Loucy (cell line): ENCODE data around the gene CYP24A1.

ENCODE experiments used
- H2AFZ ChIP-seq: fragments of 200-600 bp; sonication (generic); 2 replicates; pipeline ENCODE4 v1.6.0; 2016; ENCODE audit warnings: antibody characterized with exemption, mild to moderate bottlenecking, low read length, moderate library complexity
- H3F3A ChIP-seq: fragments of 200-600 bp; 2 replicates; pipeline ENCODE4 v1.6.0; 2016; ENCODE audit warnings: antibody characterized with exemption, low read depth, mild to moderate bottlenecking
- H3K27me3 ChIP-seq: fragments of 200-600 bp; sonication (generic); 2 replicates; pipeline ENCODE4 v1.6.1; 2014; ENCODE audit warnings: low read length, mild to moderate bottlenecking; ENCODE audit not compliant: insufficient read depth, poor library complexity, severe bottlenecking
- H3K36me3 ChIP-seq: fragments of 200-600 bp; sonication (generic); 2 replicates; pipeline ENCODE4 v1.6.1; 2016; ENCODE audit warnings: low read length; ENCODE audit not compliant: insufficient read depth
- H3K4me1 ChIP-seq: fragments of 200-600 bp; sonication (generic); 2 replicates; pipeline ENCODE4 v1.5.1; 2014; ENCODE audit warnings: low read length, mild to moderate bottlenecking; ENCODE audit not compliant: insufficient read depth, poor library complexity, severe bottlenecking
- H3K4me2 ChIP-seq: fragments of 200-600 bp; sonication (generic); 2 replicates; pipeline ENCODE4 v1.6.0; 2014; ENCODE audit warnings: antibody characterized with exemption, low read length, low read depth, mild to moderate bottlenecking; ENCODE audit not compliant: poor library complexity, severe bottlenecking
- H3K4me3 ChIP-seq: fragments of 200-600 bp; sonication (generic); 2 replicates; pipeline ENCODE4 v1.5.1; 2014; ENCODE audit warnings: low read length, mild to moderate bottlenecking, mixed read lengths; ENCODE audit not compliant: poor library complexity, severe bottlenecking
- H3K79me2 ChIP-seq: fragments of 200-600 bp; sonication (generic); 2 replicates; pipeline ENCODE4 v1.6.1; 2014; ENCODE audit warnings: low read length; ENCODE audit not compliant: insufficient read depth
- H3K9ac ChIP-seq: fragments of 200-600 bp; sonication (generic); 2 replicates; pipeline ENCODE4 v1.6.0; 2014; ENCODE audit warnings: mild to moderate bottlenecking, low read depth, low read length, moderate library complexity; ENCODE audit not compliant: poor library complexity, severe bottlenecking
- H3K9me2 ChIP-seq: fragments of 200-600 bp; sonication (generic); replicated peaks from 2 replicates; pipeline ENCODE4 v1.6.1; 2016; ENCODE audit warnings: low read depth, low read length, mixed read lengths
- H3K9me3 ChIP-seq: fragments of 200-600 bp; sonication (generic); 2 replicates; pipeline ENCODE4 v1.6.1; 2014; ENCODE audit warnings: mild to moderate bottlenecking, antibody characterized with exemption, low read length, low read depth; ENCODE audit not compliant: insufficient read depth
- H4K20me1 ChIP-seq: fragments of 200-600 bp; sonication (generic); 2 replicates; pipeline ENCODE4 v1.6.0; 2014; ENCODE audit warnings: antibody characterized with exemption, low read length, mild to moderate bottlenecking; ENCODE audit not compliant: insufficient read depth, poor library complexity, severe bottlenecking
- EZH2phosphoT487 ChIP-seq: fragments of 200-600 bp; IDR thresholded peaks from 2 replicates; pipeline ENCODE4 v1.6.1; 2018; ENCODE audit warnings: antibody characterized with exemption, mild to moderate bottlenecking, moderate library complexity, borderline replicate concordance
- TF ChIP-seq, protein P1 (sequence below): fragments of 200-600 bp; sonication (generic); conservative IDR thresholded peaks from 2 replicates; pipeline ENCODE4 v1.5.1; 2014; ENCODE audit warnings: mild to moderate bottlenecking, antibody characterized with exemption, low read length

Gene CYP24A1

DNA sequence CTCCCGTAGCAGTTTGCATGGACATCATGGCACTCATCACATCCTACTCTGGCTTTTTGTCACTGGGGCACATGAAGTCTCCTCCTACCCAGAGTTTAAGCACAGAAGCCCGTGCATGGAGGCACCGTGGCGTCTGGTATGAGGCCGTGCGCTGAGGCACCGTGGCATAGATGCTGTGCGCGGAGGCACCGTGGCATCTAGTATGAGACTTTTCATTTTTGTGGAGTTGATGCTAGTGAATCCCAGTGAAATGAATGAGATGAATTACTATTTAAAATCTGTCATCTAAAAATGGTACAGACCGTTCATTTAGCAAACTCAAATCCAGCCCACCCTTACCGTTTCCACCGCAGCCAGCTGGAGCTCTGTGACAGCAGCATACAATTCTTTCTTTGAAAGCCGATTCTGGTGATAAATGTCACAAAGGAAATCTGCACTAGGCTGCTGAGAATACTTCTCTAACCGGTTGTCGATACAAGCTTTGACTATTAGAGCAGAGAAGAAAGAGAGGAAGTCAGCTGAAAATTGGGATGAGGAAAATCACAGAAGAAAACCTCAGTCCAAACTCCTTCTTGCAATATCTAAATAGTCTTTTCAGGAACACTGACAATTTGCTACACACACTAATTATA is 11.3 kb downstream of the CYP24A1 start:
- Histone ChIP-seq H2AFZ (no peak overlapping the region), H3K4me2 (no peak overlapping the region), H4K20me1 (no peaks in the 10 kb centered on the region), H3F3A (no peaks in the 10 kb centered on the region), H3K9ac (no peak overlapping the region), H3K27me3 (no peaks in the 10 kb centered on the region), H3K4me1 (no peaks in the 10 kb centered on the region), H3K9me3 (no peaks in the 10 kb centered on the region), H3K9me2 (no peaks in the 10 kb centered on the region), H3K4me3 (no peak overlapping the region), H3K79me2 (no peaks in the 10 kb centered on the region), H3K36me3 (no peaks in the 10 kb centered on the region)
- TF ChIP-seq, protein P1, sequence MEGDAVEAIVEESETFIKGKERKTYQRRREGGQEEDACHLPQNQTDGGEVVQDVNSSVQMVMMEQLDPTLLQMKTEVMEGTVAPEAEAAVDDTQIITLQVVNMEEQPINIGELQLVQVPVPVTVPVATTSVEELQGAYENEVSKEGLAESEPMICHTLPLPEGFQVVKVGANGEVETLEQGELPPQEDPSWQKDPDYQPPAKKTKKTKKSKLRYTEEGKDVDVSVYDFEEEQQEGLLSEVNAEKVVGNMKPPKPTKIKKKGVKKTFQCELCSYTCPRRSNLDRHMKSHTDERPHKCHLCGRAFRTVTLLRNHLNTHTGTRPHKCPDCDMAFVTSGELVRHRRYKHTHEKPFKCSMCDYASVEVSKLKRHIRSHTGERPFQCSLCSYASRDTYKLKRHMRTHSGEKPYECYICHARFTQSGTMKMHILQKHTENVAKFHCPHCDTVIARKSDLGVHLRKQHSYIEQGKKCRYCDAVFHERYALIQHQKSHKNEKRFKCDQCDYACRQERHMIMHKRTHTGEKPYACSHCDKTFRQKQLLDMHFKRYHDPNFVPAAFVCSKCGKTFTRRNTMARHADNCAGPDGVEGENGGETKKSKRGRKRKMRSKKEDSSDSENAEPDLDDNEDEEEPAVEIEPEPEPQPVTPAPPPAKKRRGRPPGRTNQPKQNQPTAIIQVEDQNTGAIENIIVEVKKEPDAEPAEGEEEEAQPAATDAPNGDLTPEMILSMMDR: no peak
- TF ChIP-seq EZH2phosphoT487: no peak

DNA sequence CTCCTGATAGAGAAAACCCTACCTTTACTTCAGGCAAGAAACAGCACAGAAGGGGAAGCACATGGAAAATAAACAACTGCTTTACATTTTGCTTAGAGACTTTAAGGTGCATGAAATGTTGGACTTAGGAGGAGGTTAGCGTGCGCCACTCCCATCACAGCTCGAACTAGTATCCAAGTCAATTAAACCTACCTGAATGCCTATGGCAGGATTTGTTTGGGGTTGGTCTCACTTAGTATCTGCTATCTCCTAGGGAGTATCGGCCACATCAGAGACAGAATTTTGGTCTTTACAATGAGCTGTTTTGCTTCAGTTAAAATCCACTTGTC is 12.0 kb downstream of the CYP24A1 start:
- no peak overlapping the region for H3K4me3 ChIP-seq
- no peaks in the 10 kb centered on the region for H3K4me1 ChIP-seq
- no peaks in the 10 kb centered on the region for H3K79me2 ChIP-seq
- H3K36me3 ChIP-seq: no peaks in the 10 kb centered on the region
- no peak overlapping the region for H2AFZ ChIP-seq
- H3K9ac ChIP-seq: no peak overlapping the region
- H3K9me2 ChIP-seq: no peaks in the 10 kb centered on the region
- H3F3A ChIP-seq: no peaks in the 10 kb centered on the region
- no peaks in the 10 kb centered on the region for H4K20me1 ChIP-seq
- H3K9me3 ChIP-seq: no peaks in the 10 kb centered on the region
- H3K4me2 ChIP-seq: no peak overlapping the region
- H3K27me3 ChIP-seq: no peaks in the 10 kb centered on the region
- no peak for TF ChIP-seq EZH2phosphoT487
- TF ChIP-seq, protein P1: no peak

GRCh38 chr20:54161008-54161820 is 12.6 kb downstream of the CYP24A1 start:
- no peaks in the 10 kb centered on the region for H3K27me3 ChIP-seq
- no peaks in the 10 kb centered on the region for H4K20me1 ChIP-seq
- no peak overlapping the region for H3K4me3 ChIP-seq
- no peak overlapping the region for H2AFZ ChIP-seq
- TF ChIP-seq, protein P1: no peak
- TF ChIP-seq EZH2phosphoT487: no peak
- H3K4me2 ChIP-seq: no peak overlapping the region
- H3K36me3 ChIP-seq: no peaks in the 10 kb centered on the region
- H3K4me1 ChIP-seq: no peaks in the 10 kb centered on the region
- H3F3A ChIP-seq: no peaks in the 10 kb centered on the region
- no peaks in the 10 kb centered on the region for H3K79me2 ChIP-seq
- H3K9me3 ChIP-seq: no peaks in the 10 kb centered on the region
- no peaks in the 10 kb centered on the region for H3K9me2 ChIP-seq
- no peak overlapping the region for H3K9ac ChIP-seq
